Measurements from ENCODE around the gene JSRP1. TPM values are rescaled to one million over a fixed set of nuclear protein-coding genes. Genes with fewer than 3 reads are reported as not detected.
A peak's percentile ranks its signal among the peaks of the same experiment; 100 is the strongest.

The JSRP1 gene
- total RNA-seq, 2 experiments from 2014 or later: 1.5 to 15.9 TPM

GRCh38 chr19:2252055-2252796, 4.0 kb downstream of the JSRP1 start:
- Histone ChIP-seq H3K27ac (ENCODE audit: low read depth, low read length, poor library complexity, severe bottlenecking) (no peak overlapping the region), H4K20me1 (ENCODE audit: insufficient read depth, low read length) (no peaks in the 10 kb centered on the region), H3K4me2 (ENCODE audit: low read length) (peak overlapping the region; percentile 61; the same call in 1 of the 2 replicates), H3K9me2 (ENCODE audit: insufficient read depth, low read length) (no peaks in the 10 kb centered on the region), H3K36me3 (ENCODE audit: insufficient read depth, low read length) (peaks cover 22% of the 10 kb centered on the region), H3K4me3 (ENCODE audit: low read depth, low read length, poor library complexity, severe bottlenecking) (no peak overlapping the region), H2AFZ (ENCODE audit: low read length) (no peak overlapping the region), H3K79me2 (ENCODE audit: insufficient read depth, low read depth, low read length) (no peaks in the 10 kb centered on the region), H3K9me3 (ENCODE audit: low read length) (no peaks in the 10 kb centered on the region), H3K4me1 (ENCODE audit: insufficient read depth, low read length, poor library complexity, severe bottlenecking) (peaks cover 32% of the 10 kb centered on the region)
- DNase-seq (ENCODE audit: low spot score): no peak
- BruUV-seq (replicated peaks): no TSS peak
- ChIA-PET CTCF (ENCODE audit: unreplicated experiment) (no interaction called here), POLR2A (no interaction called here)
- TF ChIP-seq CTCF (conservative IDR thresholded peaks at IDR 0.05; ENCODE audit: low read length): no peak
- no peak for TF ChIP-seq EZH2phosphoT487 (IDR thresholded peaks at IDR 0.05; ENCODE audit: borderline replicate concordance, low read depth, low read length)
- intact Hi-C loops (cut with micrococcal nuclease; ENCODE audit: unreplicated experiment): no loop called here

- POLR2A ChIA-PET: no interaction called here
- Histone ChIP-seq H3K27ac (ENCODE audit: low read depth, low read length, poor library complexity, severe bottlenecking) (no peak overlapping the region), H3K36me3 (ENCODE audit: insufficient read depth, low read length) (peaks cover 30% of the 10 kb centered on the region), H4K20me1 (ENCODE audit: insufficient read depth, low read length) (no peaks in the 10 kb centered on the region), H3K4me1 (ENCODE audit: insufficient read depth, low read length, poor library complexity, severe bottlenecking) (peaks cover 25% of the 10 kb centered on the region), H3K9me3 (ENCODE audit: low read length) (no peaks in the 10 kb centered on the region), H2AFZ (ENCODE audit: low read length) (no peak overlapping the region), H3K9me2 (ENCODE audit: insufficient read depth, low read length) (no peaks in the 10 kb centered on the region), H3K4me3 (ENCODE audit: low read depth, low read length, poor library complexity, severe bottlenecking) (no peak overlapping the region), H3K4me2 (ENCODE audit: low read length) (no peak overlapping the region), H3K79me2 (ENCODE audit: insufficient read depth, low read depth, low read length) (no peaks in the 10 kb centered on the region)
- DNase-seq (ENCODE audit: low spot score): no peak
- no TSS peak for BruUV-seq (replicated peaks)
- CTCF ChIA-PET (ENCODE audit: unreplicated experiment): no interaction called here
- intact Hi-C loops (cut with micrococcal nuclease; ENCODE audit: unreplicated experiment): no loop called here
- TF ChIP-seq CTCF (conservative IDR thresholded peaks at IDR 0.05; ENCODE audit: low read length) (no peak), EZH2phosphoT487 (IDR thresholded peaks at IDR 0.05; ENCODE audit: borderline replicate concordance, low read depth, low read length) (no peak)
Observed at GRCh38 chr19:2251106-2252054, 4.8 kb downstream of the JSRP1 start.
